HG03442 (cell line): ENCODE results near the gene NUP214.
"Not testable (repeated sequence)": the region's sequence is repeated elsewhere in the genome, so short reads cannot be mapped to it uniquely, and the experiment has no call there.

Experiments used
- ATAC-seq: cut with Tn5 transposase; IDR thresholded peaks from one replicate; pipeline ENCODE4 v1.9.1; 2021; ENCODE audit warnings: mild to moderate bottlenecking, moderate library complexity; ENCODE audit not compliant: unreplicated experiment

The NUP214 gene

DNA sequence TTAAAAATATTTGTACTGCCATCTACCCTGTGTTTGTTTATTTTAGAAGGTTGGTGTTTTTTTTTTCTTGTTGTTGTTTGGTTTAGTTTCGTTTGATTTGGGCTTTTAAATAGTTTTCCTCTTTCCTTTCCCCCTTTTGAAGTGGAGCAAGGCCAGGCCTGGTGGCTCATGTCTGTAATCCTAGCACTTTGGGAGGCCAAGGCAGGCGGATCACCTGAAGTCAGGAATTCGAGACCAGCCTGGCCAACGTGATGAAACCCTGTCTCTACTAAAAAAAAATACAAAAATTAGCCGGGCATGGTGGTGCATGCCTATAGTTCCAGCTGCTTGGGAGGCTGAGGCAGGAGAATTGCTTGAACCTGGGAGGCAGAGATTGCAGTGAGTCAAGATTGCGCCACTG lies 65.6 kb downstream of the NUP214 start:
- ATAC-seq = not testable (repeated sequence)

DNA sequence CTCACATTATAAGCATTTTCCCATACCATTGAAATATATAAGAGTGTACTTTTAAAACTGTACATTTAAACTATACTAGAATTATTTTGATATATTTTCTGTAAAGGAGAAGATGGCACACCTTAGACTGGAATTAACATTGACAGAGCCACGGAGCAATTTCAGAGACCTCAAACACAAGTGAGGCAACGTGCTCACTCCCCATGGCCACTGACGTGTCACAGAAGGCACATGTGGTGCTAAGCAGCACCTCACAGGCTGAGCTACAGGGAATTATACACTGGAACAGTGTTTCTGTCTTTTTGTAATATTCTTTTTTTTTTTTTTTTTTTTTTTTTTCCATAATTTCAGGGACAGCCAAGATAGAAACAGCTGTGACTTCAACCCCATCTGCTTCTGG lies 66.5 kb downstream of the NUP214 start:
- no peak for ATAC-seq

DNA sequence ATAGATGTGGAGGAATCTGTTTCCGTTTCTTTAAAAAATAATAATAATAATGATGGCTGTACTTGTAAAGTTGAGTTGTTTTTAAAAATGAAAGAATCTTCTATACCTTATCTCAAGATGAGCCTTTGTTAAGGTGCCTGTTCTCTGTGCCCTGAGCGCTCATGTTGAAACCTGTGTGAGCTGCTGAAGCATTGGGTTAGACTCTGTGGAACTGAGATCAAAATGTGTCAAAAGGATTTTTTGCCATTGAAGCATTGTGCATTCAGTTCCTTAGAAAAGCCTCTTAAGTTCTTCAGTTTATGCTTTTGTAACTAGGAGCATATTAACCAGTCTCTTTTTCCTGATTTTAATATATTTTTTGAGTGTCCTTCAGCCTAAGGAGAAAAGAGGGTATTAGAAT lies 67.7 kb downstream of the NUP214 start:
- no peak for ATAC-seq

DNA sequence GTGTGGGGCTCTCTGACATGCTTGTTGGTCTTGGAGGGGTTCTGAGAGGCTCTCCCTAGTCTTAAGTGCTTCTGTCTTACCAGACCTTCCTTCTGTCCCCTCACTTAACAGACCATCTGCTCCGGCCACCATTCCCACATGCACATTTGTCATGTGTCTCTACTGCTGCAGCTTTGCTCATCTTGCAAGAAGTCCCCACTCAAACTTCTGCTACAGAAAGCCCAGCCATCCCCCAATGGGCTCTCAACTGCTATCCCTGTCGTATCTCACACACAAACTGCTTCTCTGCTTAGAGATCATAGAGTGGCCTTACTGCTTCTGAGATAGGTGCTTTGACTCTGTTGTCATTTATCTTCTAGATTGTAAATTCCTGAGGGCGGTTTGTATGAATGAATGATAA lies 69.4 kb downstream of the NUP214 start:
- ATAC-seq = no peak

DNA sequence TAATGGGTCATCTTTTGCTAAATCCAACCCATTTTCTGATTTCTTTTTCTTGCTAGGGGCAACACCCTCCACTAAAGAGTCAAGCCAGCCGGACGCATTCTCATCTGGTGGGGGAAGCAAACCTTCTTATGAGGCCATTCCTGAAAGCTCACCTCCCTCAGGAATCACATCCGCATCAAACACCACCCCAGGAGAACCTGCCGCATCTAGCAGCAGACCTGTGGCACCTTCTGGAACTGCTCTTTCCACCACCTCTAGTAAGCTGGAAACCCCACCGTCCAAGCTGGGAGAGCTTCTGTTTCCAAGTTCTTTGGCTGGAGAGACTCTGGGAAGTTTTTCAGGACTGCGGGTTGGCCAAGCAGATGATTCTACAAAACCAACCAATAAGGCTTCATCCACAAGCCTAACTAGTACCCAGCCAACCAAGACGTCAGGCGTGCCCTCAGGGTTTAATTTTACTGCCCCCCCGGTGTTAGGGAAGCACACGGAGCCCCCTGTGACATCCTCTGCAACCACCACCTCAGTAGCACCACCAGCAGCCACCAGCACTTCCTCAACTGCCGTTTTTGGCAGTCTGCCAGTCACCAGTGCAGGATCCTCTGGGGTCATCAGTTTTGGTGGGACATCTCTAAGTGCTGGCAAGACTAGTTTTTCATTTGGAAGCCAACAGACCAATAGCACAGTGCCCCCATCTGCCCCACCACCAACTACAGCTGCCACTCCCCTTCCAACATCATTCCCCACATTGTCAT lies 72.0 kb downstream of the NUP214 start:
- ATAC-seq = no peak

DNA sequence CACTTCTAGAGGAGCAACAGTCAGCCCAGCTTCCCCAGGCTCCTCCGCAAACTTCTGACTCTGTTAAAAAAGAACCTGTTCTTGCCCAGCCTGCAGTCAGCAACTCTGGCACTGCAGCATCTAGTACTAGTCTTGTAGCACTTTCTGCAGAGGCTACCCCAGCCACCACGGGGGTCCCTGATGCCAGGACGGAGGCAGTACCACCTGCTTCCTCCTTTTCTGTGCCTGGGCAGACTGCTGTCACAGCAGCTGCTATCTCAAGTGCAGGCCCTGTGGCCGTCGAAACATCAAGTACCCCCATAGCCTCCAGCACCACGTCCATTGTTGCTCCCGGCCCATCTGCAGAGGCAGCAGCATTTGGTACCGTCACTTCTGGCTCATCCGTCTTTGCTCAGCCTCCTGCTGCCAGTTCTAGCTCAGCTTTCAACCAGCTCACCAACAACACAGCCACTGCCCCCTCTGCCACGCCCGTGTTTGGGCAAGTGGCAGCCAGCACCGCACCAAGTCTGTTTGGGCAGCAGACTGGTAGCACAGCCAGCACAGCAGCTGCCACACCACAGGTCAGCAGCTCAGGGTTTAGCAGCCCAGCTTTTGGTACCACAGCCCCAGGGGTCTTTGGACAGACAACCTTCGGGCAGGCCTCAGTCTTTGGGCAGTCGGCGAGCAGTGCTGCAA lies 72.8 kb downstream of the NUP214 start:
- ATAC-seq = no peak

DNA sequence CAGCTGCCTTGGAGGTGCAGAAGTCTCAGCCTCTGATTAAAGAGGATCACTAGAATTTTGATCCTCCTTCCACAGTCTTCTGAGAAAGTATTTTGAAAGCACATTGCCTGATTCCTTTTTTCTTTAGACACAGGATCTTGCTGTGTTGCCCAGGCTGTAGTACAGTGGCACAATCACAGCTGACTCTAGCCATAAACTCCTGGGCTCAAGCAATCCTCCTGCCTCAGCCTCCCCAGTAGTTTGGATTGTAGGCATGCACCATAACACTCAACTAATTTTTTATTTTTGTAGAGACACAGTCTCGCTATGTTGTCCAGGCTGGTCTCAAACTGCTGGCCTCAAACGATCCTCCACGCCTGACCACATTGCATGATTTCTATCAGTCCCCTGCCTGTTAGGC lies 76.5 kb downstream of the NUP214 start:
- no peak for ATAC-seq

DNA sequence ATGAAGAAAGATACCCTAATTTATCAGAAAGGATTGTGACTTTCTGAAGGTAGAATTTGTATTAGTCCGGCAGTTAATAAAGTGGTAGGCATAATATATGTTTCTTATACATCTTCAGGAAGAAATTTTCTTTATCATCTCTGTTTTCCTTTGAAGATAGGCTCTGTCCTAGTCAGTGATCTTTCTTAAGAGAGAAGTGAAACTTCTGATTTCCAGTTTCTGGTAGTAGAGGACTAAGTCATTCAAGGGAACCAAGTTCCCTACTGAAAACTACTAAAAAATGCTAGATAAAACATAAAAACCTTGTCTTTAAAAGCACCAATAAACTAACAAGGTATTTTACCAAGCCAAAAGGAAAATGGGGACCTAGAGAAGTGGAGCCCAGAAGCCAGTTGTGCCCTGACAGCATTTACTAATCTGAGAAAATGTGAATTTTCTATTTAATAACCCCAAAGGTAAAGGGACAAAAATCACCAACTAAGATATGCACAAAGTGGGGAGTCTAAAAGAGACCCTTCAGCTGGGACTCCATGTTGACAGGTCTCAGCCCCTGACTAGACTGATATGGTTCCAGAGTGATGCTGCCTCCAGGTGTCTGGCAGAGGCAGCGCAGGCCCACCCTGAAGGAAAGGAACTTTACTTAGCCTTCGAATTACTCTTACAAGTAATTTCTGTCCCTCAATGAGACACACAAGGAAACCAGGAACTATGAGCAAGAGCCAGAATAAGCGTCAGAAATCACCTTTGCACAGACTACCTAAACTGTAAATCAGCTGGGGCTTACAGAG lies 78.2 kb downstream of the NUP214 start:
- no peak for ATAC-seq

DNA sequence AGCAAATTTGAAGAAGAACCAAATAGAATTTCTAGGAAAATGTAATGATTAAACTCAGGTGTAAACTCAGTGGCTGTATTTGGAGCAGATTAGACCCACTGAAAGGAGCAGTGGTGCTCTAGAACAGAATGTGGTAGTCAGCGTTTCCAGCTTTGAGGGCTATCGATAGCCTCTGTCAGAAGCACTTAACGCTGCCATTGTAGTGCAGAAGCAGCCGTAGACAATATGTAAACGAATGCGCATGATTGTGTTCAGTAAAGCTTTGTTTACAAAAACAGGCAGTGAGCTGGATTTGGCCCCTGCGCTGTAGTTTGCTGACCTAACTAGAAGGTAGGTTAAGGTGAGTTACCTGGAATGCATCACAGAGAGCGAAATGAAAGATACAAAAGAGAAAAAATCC lies 78.9 kb downstream of the NUP214 start:
- ATAC-seq = no peak

DNA sequence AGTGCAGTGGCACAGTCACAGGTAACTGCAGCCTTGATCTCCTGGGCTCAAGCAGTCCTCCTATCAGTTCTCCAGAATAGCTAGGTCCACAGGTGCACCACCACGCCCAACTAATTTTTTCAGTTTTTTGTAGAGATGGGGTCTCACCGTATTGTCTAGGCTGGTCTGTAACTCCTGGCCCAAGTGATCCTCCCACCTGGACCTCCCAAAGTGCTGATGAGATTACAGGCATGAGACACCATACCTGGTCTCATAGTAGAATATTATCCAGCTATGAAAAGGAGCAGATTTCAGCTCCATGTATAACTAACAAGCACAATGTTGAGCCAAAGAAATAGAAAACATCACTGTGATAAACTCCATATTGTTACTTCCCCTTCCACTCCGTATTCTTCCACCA lies 81.1 kb downstream of the NUP214 start:
- no peak for ATAC-seq

DNA sequence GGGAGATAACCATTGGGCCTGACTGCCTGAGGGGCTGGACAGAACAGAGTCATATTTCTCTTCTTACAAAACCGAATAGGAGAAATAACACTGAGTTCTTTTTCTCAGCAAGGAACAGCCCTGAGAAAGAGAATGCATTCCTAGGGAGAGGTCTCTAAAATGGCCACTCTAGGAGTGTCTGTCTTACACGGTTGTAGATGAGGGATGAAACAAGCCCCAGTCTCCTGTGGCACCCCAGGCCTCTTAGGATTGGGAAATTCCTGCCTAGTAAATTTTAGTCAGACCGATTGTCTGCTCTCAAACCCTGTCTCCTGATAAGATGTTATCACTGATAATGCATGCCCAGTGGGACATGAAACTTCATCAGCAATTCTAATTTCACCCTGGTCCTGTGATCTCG lies 86.5 kb downstream of the NUP214 start:
- ATAC-seq = not testable (repeated sequence)

DNA sequence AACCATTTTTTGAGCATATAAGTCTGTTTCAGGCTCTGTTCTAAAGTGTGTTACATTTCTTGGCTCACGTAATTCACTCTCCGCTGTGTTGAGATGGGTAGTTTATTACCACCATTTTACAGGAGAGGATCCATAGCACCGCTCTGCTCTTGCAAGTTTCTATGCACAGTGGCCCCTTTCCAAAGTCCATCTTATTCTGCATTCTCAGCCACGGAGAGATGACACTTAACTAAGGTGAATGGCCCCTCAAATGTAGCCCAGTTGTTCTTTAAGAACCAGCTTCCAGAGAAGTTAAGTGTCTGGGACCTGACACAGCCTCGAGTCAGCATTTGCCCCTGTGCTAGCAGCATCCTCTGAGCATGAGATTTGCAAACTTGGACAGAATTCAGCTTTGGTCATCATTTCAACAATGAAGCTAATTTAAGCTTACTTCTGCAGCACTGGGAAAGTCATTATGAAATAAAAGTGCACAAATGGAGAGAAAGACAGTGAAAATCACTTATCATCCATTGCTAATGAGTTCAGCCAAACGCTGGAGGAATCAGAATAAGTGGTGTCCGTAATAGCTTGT lies 89.0 kb downstream of the NUP214 start:
- no peak for ATAC-seq

DNA sequence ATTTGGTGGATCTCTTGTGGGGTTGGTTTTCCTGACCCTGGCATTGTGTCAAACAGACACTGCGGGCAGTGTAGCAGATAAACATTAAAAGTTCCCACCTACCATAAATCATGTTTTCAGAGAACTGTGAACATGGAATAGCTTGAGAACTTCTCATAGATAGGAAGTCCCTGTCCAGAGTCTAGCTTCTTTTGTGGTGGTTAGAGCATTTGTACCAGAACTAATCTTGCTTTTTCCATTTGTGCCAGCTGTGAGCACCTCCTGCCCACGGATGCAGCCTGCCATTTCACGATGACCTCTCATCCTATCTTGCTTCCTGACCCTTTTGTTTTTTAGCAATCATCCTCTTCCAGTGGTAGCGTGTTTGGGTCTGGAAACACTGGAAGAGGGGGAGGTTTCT lies 89.5 kb downstream of the NUP214 start:
- no peak for ATAC-seq

DNA sequence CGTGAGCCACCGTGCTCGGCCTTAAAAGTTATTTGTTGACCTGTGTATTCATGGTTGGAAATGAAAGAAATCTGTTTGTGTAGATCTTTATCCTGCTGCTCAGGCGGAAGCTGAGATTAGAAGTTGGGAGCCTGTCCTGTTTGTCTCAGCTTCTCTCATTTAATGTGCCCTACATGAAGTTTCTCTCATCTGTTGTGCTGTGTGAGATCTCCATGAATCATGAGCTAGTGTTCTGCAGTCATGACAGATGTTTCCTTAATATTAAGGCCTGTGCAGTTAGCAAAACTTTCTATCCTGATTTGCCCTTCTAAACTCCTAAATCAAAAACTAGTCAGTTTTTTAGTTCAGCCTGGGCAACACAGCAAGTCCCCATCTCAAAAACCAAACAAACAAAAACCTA lies 91.4 kb downstream of the NUP214 start:
- no peak for ATAC-seq

DNA sequence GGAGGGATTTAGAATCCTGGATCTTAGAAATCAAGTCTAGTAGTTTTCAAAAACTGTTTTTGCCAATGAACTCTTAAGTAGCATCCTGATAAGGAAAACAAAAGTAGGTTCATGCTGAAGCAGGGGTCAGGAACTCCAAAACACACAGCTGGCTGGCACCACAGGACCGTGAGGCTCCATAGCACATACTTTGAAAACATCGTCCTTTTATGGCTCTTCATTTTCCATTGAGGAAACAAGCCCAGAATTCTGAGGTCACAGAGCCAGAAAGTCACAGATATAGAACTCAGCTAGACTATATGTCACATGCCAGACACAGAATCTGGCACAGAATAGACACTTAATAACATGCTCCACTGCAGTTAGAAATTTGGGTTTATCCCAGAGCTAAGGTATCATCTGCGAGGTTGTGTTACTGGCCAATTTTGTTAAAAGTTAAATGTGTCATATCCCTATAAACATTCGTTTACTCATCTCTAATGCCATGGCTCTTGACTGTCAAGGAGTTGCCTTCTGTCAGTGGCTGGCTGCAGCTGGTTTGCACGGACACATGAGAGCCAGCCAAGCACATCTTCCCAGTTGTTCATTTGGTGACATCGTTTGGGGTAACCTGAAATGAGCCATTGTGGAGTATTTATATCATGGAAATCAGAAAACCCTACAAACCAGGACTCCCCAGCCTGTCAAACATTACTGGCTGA lies 92.1 kb downstream of the NUP214 start:
- no peak for ATAC-seq

DNA sequence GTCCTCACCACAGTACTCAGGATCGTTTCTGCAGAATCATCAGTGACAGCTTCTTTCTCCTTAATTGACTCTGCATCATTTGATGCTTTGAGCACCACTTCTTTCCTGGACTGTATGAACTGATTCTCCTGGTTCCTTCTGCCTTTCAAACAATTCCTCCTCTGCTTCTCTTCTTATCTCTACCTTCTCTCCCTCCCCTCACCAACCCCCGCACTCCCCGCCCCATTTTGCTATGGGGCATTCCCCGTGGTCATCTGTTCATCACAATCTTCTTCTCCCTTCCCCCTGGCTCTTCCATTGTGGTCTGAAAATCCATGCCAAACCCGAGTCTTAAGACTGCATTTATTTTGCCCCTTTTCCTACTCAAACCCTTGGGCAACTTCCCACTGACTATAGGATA lies 93.0 kb downstream of the NUP214 start:
- no peak for ATAC-seq

DNA sequence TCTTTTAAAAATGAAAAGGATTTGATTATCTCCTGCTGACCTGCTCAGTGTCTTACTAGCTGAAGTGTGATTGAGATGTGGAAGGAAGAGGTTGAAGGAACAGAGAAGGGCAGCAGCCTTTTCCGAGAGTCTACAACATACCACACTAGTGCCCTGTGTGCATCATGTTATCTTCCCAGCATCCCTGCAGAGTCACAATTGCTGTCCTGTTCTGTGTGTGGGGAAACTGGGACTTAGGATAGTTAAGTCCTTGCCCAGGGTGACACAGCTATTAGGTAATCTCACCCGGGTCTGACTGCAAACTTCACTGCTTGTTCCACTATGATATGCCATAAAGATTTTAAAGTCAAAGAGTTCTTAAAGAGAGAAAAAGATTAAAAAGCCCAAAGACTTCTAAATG lies 95.1 kb downstream of the NUP214 start:
- ATAC-seq = no peak

DNA sequence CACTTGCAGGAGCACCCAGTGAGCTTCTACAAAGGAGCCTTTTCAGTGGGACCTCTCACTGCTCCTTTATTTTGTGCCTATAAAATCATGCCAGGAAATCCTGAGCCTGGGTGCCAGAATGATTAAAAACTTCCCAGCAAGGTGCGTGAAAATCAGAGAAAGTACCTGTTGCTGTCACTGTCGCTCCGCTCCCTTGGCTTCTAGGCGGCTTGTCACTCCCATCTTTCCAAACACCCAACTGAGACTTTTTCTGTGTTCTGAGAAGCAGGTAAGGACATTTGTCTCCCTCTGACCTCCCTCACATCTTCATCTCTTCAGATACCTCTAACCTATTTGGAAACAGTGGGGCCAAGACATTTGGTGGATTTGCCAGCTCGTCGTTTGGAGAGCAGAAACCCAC lies 97.1 kb downstream of the NUP214 start:
- no peak for ATAC-seq

DNA sequence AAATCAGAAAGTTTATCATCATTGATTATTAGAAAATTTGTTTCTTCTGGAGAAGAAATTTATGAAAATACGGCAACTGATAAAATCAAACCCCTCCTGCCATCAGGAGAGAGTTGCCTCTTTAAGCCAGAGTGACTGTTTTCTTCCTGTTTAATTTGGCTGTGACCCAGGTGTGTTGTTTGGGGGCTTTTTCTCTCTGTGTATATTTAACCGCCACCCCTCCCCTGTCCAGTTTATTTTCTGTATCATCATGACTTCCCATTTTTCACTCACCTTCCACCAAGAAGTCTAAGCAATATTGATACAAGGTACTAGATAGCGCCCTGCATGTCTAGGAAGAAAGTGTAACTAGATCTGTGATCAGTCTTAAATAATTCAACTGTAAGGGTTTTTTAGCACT lies 100.8 kb downstream of the NUP214 start:
- ATAC-seq = no peak

DNA sequence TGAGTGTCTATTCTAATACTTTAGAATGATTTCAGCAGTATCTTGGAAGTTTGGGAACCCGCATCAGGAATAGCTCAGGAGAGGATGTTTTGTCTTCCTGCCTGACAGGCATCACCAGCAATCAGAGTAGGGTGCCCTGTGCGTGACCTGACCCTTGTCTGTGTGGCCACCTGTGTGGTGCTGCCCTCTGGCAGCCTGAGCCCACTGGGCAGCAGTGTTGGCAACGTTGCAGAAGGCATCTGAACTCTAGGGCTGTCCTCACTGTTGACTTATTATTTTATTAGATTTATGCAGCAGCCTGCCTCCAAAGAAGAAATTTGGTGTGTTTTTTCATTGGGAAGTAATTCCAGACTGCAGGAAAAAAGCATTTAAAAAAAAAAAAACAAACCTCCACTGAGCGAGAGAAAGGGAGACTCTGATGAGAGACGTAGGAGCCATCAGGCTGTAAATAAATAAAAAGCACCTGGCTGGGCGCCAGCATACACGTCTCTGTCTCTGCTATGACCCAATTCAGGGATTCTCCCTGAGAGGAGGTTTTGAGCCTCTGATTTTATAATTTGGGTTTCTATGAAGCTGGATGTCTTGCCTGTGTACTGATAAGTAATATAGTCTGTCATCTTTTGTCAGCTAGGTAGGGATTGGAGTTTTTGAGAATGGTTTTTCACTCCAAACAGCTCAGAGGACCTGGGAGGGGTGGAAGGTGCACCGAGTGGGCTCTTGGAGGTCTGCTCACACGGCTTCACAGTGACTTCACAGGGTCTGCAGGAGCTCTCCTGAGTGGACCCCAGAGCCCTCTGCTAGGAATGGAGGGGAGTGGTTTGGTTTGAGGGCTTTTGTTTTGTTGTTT lies 101.9 kb downstream of the NUP214 start:
- ATAC-seq = no peak
